ENCODE measurements around the gene EFCAB5.

- no peak for TF ChIP-seq CTCF (IDR thresholded peaks at IDR 0.05)
- TF ChIP-seq POLR2A (IDR thresholded peaks at IDR 0.05) = no peak
Measured at GRCh38 chr17:30113213-30113612, 171.8 kb downstream of the EFCAB5 start.

Data from testis (tissue), 2 donors.